ENCODE data around the gene ENDOD1.
"Not testable (repeated sequence)": the region's sequence is repeated elsewhere in the genome, so short reads cannot be mapped to it uniquely, and the experiment has no call there.

The ENDOD1 gene

GRCh38 chr11:95104856-95105255, 15.2 kb downstream of the ENDOD1 start:
- no peak for DNase-seq

GRCh38 chr11:95108159-95108611, 18.5 kb downstream of the ENDOD1 start:
- DNase-seq, result peak; percentile 91

DNA sequence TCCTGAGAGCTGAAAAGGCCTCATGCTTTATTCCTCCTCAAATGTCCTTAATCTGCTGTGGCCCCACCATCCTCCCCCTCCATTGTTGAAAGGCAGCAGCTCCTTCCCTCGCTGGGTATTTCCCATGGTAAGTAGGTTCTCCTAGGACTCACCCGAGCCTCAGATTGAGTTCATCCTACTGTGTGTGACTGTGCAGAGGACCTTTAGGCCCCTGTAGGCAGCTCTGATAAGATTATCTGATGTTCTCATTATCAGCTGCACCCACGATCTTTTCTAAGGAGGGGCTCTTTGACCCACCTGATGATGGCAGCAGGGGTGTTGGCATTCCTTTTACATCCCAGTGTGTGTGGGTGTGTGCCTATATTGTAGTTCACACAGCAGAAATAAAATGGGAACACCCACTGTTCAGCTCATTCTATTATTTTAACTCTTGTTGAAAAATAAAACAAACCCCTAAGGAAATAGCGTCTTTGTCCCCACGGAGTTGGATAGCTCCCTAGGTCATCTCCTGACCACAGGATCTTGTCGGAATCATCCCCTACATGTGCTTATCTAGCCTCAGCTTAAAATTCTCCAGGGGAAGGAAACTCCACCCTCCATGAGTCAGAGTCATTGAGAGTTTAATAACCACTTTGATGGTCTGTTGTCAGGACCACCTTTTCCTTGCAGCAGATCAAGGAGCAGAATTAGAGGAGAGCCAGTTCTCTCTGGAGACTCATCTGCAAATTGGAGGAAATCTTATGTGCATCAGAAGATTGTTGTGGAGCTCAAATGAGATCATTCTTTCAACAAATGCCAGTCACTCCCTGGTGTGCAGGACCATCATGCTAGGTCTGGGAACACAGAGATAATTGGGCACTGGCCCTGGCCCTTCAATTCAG, 19.3 kb downstream of the ENDOD1 start:
- peak; percentile 70 for DNase-seq

GRCh38 chr11:95111471-95111870, 21.8 kb downstream of the ENDOD1 start:
- DNase-seq, result not testable (repeated sequence)

GRCh38 chr11:95111923-95112540, 22.4 kb downstream of the ENDOD1 start:
- no peak for DNase-seq

DNA sequence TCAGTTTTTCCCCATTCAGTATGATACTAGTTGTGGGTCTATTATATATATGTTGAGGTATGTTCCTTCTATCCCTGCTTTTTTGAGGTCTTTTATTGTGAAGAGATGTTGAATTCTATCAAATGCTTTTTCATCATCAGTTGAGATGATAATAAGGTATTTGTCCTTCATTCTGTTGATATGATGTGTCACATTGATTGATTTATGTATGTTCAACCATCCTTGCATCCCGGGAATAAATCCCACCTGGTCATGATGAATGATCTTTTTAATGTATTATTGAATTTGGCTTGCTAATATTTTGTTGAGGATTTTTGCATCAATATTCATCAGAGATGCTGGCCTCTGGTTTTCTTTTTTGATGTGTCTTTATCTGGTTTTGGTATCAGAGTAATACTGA, 26.0 kb downstream of the ENDOD1 start:
- DNase-seq, result no peak

DNA sequence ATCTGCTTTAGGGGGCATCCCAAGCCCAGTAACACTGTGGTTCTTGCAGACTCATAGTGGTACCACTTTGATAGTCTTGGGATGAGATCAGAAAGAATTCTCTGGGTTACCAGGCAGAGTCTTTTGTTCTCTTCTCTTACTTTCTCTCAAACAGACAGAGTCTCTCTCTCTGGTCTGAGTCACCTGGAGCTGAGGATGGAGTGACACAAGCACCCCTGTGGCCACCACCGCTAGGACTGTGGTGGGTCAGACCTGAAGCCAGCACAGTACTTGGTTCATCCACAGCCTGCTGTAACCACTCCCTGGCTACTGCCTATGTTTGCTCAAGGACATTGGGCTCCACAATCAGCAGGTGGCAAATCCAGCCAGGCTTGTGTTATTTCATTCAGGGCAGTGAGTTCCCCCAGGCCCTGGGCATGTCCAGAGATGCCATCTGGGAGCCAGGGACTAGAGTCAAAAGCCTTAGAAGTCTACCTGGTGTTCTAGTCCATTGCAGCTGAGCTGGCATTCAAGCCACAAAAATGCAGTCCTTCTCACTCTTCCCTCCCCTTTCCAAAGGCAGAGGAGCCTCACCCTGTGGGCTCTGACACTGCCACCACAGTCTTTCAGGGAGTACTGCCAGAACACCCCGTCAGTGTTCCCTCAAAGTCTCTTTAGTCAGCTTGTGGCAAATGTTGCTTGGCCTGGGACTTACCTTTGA, 29.9 kb downstream of the ENDOD1 start:
- no peak for DNase-seq

GRCh38 chr11:95121698-95122097, 32.1 kb downstream of the ENDOD1 start:
- no peak for DNase-seq

- DNase-seq, result no peak
These were observed 33.9 kb downstream of the ENDOD1 start for GRCh38 chr11:95123556-95123955.

GRCh38 chr11:95128602-95129001, 39.0 kb downstream of the ENDOD1 start:
- DNase-seq, result no peak

DNA sequence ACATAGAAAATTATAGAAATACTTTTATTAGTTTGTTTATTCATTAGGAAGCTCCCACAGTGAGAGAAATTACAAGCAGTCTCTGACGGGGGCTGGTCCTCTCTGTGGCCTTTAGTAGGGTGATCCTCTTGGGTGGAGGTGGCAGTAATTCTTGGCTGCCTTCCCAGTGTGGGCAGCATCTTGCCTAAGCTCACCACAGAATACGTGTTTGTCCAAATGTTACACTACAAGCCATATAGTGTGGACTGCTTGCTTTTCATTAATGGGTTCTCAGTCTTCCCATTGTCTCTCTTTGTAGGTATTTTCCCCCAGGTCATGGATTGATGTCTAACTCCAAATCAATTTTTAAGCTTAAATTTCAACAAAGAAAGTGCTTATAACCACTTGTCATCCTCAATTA, 43.3 kb downstream of the ENDOD1 start:
- DNase-seq, result no peak

- DNase-seq, result peak; percentile 84
These were observed 44.8 kb downstream of the ENDOD1 start for GRCh38 chr11:95134491-95134890.

GRCh38 chr11:95135155-95135554, 45.5 kb downstream of the ENDOD1 start:
- DNase-seq, result no peak

DNA sequence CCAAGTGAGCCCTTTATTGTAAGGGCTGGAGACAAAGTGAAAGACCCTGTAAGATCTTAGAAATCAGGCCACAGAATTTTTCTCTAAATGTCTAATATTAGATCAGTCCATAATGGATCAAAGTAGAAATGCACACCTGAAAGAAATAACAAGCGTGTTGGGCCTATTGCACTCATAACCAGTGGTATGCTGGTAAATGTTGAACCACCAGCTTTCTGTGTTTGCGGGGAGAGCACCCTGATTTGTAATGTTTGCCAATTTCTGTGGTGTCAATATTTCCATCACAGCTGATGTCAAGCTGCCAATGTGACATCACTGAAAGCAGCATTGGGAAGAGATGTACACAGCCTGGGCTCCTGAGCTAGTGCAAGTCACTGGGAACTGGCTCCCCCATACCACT, 46.2 kb downstream of the ENDOD1 start:
- DNase-seq, result no peak

DNA sequence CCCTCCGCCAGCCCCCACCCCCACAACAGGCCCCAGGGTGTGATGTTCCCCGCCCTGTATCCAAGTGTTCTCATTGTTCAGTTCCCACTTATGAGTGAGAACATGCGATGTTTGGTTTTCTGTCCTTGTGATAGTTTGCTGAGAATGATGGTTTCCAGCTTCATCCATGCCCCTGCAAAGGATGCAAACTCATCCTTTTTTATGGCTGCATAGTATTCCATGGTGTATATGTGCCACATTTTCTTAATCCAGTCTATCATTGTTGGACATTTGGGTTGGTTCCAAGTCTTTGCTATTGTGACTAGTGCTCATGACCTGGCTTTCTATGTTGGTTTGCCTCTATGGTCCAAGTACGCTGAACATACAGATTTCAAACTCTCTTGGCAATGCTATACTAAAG, 47.1 kb downstream of the ENDOD1 start:
- DNase-seq, result not testable (repeated sequence)

DNA sequence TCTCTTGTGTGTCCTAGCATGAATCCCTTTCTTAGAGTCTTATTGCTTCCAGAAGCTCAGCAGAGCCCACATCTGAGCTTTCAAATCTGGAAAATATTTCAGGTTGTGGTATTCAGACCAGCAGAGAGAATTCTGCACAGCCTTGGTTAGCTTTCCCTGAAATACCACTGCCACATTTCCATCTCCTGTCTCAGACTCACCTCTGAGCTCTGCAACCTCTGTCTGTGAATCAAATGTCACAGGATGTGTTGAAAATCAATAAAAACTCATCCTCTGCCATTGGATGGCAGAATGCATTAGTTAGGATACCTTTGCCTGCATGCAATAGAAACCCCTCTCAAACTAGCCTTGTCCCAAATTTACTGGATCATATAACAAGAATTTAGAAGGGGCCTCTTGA, 47.7 kb downstream of the ENDOD1 start:
- no peak for DNase-seq

- no peak for DNase-seq
These were observed 48.8 kb downstream of the ENDOD1 start for GRCh38 chr11:95138448-95138847.

DNA sequence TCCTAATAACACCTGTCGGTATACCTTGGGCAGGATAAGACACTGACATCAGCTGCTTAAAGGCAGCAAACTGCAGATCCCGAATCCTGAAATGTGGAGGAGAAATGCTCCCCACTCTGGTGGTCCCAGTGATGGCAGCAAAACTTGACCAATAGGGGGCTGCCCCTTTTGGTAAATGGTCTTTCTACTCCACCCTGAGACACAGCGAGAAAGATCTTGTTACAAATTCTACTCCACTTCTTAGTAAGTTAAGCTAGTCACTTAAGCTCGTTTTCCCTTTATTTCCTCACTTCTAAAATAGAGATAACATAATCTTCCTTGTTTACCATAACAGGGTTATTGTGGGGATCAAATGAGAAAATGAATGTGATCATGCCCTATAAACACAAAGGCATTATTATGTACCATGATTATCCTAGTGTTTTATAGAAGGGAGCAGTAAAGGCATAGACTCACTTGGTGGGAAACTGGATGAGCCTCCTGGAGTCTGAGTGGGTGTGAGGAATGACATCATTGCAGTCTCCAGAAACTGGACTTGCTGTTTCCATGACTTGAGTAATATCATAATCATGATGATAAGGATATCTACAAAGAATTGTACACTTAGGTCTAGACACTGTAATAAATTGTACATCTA, 50.9 kb downstream of the ENDOD1 start:
- no peak for DNase-seq

GRCh38 chr11:95142431-95142830, 52.8 kb downstream of the ENDOD1 start:
- DNase-seq, result no peak

DNA sequence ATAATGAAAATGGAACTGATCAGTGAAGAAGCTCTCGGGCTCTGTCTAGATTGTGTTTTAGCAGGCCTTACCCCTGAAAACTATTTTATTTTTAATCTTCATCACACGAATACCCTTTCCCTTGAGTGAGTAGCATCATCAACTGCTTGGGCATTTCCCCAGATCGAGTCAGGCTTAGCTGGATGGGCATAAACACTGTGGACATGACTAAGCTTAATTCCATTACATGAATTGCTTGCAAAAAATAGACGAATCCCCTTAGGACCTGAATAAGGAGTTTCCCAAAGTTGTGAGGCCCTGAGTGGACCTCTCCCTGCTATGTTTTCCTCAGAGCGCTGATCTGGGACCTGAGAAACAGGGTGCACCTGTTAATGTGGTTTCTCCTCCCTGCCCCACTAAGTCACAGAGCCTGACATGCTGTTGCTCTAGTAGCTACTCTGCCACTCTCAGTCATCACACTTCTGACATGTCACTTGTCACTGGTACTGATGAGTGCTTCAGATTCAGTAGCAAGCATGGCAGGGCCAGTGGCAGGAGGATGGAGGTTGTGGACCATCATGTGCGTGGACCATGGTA, 53.5 kb downstream of the ENDOD1 start:
- DNase-seq, result no peak

- no peak for DNase-seq
These were observed 54.9 kb downstream of the ENDOD1 start for GRCh38 chr11:95144313-95145235.
